ENCODE measurements around the gene ADRA2C.

Gene ADRA2C

GRCh38 chr4:3760841-3761240, 5.3 kb upstream of the ADRA2C start:
- no peak for DNase-seq (ENCODE audit: low read depth in 2 of 2)

- DNase-seq (ENCODE audit: low read depth in 2 of 2) = no peak
Measured at GRCh38 chr4:3762264-3762663, 3.9 kb upstream of the ADRA2C start.

GRCh38 chr4:3762753-3763549, 3.2 kb upstream of the ADRA2C start:
- DNase-seq (ENCODE audit: low read depth in 2 of 2) = no peak

- no peak for DNase-seq (ENCODE audit: low read depth in 2 of 2)
Measured at GRCh38 chr4:3765271-3766035, 732 bp upstream of the ADRA2C start.

- no peak for DNase-seq (ENCODE audit: low read depth in 2 of 2)
Measured at GRCh38 chr4:3766785-3767569, 792 bp downstream of the ADRA2C start.

GRCh38 chr4:3767570-3768288, 1.5 kb downstream of the ADRA2C start:
- no peak for DNase-seq (ENCODE audit: low read depth in 2 of 2)

- DNase-seq (ENCODE audit: low read depth in 2 of 2) = no peak
Measured at GRCh38 chr4:3768842-3769641, 2.9 kb downstream of the ADRA2C start.

GRCh38 chr4:3769642-3770184, 3.5 kb downstream of the ADRA2C start:
- DNase-seq (ENCODE audit: low read depth in 2 of 2) = no peak

GRCh38 chr4:3770323-3771163, 4.4 kb downstream of the ADRA2C start:
- DNase-seq (ENCODE audit: low read depth in 2 of 2) = no peak

GRCh38 chr4:3771164-3771809, 5.1 kb downstream of the ADRA2C start:
- no peak for DNase-seq (ENCODE audit: low read depth in 2 of 2)

GRCh38 chr4:3771939-3772495, 5.8 kb downstream of the ADRA2C start:
- DNase-seq (ENCODE audit: low read depth in 2 of 2) = no peak

GRCh38 chr4:3772632-3773031, 6.4 kb downstream of the ADRA2C start:
- no peak for DNase-seq (ENCODE audit: low read depth in 2 of 2)

GRCh38 chr4:3773552-3774001, 7.4 kb downstream of the ADRA2C start:
- DNase-seq (ENCODE audit: low read depth in 2 of 2) = no peak

- no peak for DNase-seq (ENCODE audit: low read depth in 2 of 2)
Measured at GRCh38 chr4:3774253-3774883, 8.2 kb downstream of the ADRA2C start.

GRCh38 chr4:3775005-3775404, 8.8 kb downstream of the ADRA2C start:
- DNase-seq (ENCODE audit: low read depth in 2 of 2) = no peak

GRCh38 chr4:3775576-3775975, 9.4 kb downstream of the ADRA2C start:
- DNase-seq (ENCODE audit: low read depth in 2 of 2) = no peak

GRCh38 chr4:3776166-3777032, 10.2 kb downstream of the ADRA2C start:
- DNase-seq (ENCODE audit: low read depth in 2 of 2) = no peak

Measured in stimulated activated CD8-positive, alpha-beta memory T cell treated with anti-CD3 and anti-CD28 coated beads, Interleukin-2, amount 100 ng/mL, for 1 hour (primary cell).